ENCODE data around the gene NCOR1. TPM values are rescaled to one million over a fixed set of nuclear protein-coding genes. Genes with fewer than 3 reads are reported as not detected.

NCOR1 gene
- total and polyA plus RNA-seq, 2 experiments from 2014 or later: 109 to 119 TPM

DNA sequence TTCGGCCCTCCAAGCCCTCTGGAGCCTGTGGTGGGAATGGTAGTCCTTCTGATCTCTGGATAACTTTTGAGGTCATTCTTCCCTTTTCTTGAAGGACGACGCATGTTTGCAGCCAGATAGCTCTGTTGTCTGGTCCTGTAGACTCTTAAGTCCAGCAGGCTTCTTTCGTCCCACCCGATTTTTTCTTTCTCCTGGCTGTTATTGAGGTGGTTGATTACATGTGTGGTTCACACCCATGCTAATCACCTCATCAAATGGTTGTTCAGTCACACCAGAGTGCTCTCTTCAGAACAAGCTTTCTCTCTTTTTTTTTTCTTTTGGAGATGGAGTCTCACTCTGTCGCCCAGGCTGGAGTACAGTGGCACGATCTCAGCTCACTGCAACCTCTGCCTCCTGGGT lies 32.3 kb upstream of the NCOR1 start:
- no peak overlapping the region for H3K27ac ChIP-seq
- H3K36me3 ChIP-seq: no peaks in the 10 kb centered on the region
- no peak overlapping the region for H3K4me3 ChIP-seq
- no peaks in the 10 kb centered on the region for H3K27me3 ChIP-seq
- no peak for DNase-seq (ENCODE audit: low read depth in 1 of 2, low spot score in 1 of 2)
- no peaks in the 10 kb centered on the region for H3K9me3 ChIP-seq (ENCODE audit: low read depth)
- no peaks in the 10 kb centered on the region for H3K4me1 ChIP-seq (ENCODE audit: low read depth)
- TF ChIP-seq, protein P1, sequence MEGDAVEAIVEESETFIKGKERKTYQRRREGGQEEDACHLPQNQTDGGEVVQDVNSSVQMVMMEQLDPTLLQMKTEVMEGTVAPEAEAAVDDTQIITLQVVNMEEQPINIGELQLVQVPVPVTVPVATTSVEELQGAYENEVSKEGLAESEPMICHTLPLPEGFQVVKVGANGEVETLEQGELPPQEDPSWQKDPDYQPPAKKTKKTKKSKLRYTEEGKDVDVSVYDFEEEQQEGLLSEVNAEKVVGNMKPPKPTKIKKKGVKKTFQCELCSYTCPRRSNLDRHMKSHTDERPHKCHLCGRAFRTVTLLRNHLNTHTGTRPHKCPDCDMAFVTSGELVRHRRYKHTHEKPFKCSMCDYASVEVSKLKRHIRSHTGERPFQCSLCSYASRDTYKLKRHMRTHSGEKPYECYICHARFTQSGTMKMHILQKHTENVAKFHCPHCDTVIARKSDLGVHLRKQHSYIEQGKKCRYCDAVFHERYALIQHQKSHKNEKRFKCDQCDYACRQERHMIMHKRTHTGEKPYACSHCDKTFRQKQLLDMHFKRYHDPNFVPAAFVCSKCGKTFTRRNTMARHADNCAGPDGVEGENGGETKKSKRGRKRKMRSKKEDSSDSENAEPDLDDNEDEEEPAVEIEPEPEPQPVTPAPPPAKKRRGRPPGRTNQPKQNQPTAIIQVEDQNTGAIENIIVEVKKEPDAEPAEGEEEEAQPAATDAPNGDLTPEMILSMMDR (IDR thresholded peaks at IDR 0.05; ENCODE audit: low read depth, low read length): no peak

DNA sequence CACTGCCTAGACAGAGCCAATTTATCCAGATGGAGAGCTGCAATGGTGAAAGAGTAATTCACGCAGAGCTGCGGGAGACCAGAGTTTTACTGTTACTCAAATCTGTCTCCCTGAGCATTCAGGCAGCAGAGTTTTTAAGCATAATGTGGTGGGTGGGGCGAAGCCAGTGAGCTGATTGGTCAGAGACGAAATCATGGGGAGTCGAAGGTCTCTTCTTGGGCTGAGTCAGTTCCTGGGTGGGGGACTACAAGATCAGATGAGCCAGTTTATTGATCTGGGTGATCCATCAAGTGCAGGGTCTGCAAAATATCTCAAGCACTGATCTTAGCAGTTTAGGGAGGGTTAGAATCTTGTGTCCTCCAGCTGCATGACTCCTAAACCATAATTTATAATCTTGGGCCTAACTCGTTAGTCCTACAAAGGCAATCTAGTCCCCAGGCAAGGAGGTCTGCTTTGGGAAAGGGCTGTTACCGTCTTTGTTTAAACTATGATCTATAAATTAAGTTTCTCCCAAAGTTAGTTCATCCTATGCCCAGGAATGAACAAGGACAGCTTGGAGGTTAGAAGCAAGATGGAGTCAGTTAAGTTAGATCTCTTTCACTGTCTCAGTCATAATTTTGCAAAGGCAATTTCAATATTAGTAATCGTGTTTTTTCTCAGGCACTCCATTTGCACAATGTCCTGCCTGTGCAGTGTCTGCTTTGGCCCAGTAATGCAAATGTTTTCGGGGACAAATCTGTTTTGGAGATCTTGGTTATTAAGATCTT lies 28.6 kb upstream of the NCOR1 start:
- Histone ChIP-seq H3K9me3 (ENCODE audit: low read depth) (no peaks in the 10 kb centered on the region), H3K27me3 (no peaks in the 10 kb centered on the region), H3K4me1 (ENCODE audit: low read depth) (no peaks in the 10 kb centered on the region), H3K27ac (peak overlapping the region; percentile 30), H3K4me3 (no peak overlapping the region), H3K36me3 (no peaks in the 10 kb centered on the region)
- no peak for DNase-seq (ENCODE audit: low read depth in 1 of 2, low spot score in 1 of 2)
- TF ChIP-seq, protein P1 (IDR thresholded peaks at IDR 0.05; ENCODE audit: low read depth, low read length): no peak

DNA sequence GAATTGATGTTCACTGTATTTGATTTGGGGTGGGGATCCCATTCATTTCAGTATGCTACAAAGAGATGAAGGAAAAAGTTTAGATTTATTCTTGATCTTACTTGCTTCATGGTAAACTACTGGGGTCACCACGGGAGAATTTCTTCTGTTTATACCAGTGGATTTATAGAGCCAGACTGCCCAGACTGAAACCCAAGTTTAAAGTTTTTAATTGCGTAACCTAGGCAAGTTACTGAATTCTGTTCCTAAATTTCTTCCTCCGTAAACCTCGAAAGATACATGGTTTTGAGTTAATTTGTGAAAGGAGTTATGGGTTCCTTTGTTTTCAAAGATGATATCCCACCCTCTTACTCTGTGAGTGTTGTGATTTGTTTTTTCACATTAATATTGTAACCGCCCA lies 28.1 kb upstream of the NCOR1 start:
- Histone ChIP-seq H3K4me3 (no peak overlapping the region), H3K27ac (peak overlapping the region; percentile 30), H3K9me3 (ENCODE audit: low read depth) (no peaks in the 10 kb centered on the region), H3K4me1 (ENCODE audit: low read depth) (no peaks in the 10 kb centered on the region), H3K36me3 (no peaks in the 10 kb centered on the region), H3K27me3 (no peaks in the 10 kb centered on the region)
- DNase-seq (ENCODE audit: low read depth in 1 of 2, low spot score in 1 of 2): no peak
- TF ChIP-seq, protein P1 (IDR thresholded peaks at IDR 0.05; ENCODE audit: low read depth, low read length): no peak

DNA sequence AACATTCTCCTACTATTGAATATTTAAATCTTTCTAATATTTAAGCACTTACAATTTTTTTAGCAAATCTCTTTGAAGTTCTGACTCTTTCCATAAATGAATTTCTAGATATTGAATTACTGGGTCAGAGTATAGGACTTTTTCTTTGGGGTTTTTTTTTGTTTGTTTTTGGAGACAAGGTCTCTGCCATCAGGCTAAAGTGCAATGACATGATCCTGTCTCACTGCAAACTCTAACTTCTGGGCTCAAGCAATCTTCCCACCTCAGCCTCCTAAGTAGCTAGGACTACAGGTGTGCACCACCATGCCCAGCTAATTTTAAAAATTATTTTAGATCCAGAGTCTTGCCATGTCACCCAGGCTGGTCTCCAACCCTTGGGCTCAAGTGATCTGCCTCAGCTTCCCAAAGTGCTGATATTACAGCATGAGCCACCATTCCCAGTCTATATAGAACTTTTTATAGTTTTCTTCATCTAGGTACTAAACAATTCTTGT lies 26.6 kb upstream of the NCOR1 start:
- Histone ChIP-seq H3K4me3 (no peak overlapping the region), H3K36me3 (no peaks in the 10 kb centered on the region), H3K27me3 (no peaks in the 10 kb centered on the region), H3K27ac (no peak overlapping the region), H3K4me1 (ENCODE audit: low read depth) (no peaks in the 10 kb centered on the region), H3K9me3 (ENCODE audit: low read depth) (no peaks in the 10 kb centered on the region)
- DNase-seq (ENCODE audit: low read depth in 1 of 2, low spot score in 1 of 2): no peak
- TF ChIP-seq, protein P1 (IDR thresholded peaks at IDR 0.05; ENCODE audit: low read depth, low read length): no peak

DNA sequence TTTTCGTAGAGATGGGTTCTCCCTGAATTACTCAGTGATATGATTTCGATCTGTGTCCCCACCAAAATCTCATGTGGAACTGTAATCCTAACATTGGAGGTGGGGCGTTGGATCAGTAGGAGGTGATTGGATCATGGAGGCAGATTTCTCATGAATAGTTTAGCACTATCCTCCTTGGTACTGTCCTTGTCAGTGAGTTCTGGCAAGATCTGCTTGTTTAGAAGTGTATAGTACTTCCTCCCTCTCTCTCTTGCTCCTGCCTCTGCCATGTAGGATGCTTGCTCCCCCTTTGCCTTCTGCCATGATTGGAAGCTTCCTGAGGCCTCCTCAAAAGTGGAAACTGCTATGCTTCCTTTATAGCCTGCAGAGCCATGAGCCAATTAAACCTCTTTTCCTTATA lies 24.6 kb upstream of the NCOR1 start:
- TF ChIP-seq, protein P1 (IDR thresholded peaks at IDR 0.05; ENCODE audit: low read depth, low read length): no peak
- Histone ChIP-seq H3K4me1 (ENCODE audit: low read depth) (no peaks in the 10 kb centered on the region), H3K9me3 (ENCODE audit: low read depth) (no peaks in the 10 kb centered on the region), H3K4me3 (no peak overlapping the region), H3K36me3 (no peaks in the 10 kb centered on the region), H3K27me3 (no peaks in the 10 kb centered on the region), H3K27ac (no peak overlapping the region)
- no peak for DNase-seq (ENCODE audit: low read depth in 1 of 2, low spot score in 1 of 2)
